Measurements from ENCODE around the gene EGR4.
"Not testable (repeated sequence)": the region's sequence is repeated elsewhere in the genome, so short reads cannot be mapped to it uniquely, and the experiment has no call there.

Gene EGR4

DNA sequence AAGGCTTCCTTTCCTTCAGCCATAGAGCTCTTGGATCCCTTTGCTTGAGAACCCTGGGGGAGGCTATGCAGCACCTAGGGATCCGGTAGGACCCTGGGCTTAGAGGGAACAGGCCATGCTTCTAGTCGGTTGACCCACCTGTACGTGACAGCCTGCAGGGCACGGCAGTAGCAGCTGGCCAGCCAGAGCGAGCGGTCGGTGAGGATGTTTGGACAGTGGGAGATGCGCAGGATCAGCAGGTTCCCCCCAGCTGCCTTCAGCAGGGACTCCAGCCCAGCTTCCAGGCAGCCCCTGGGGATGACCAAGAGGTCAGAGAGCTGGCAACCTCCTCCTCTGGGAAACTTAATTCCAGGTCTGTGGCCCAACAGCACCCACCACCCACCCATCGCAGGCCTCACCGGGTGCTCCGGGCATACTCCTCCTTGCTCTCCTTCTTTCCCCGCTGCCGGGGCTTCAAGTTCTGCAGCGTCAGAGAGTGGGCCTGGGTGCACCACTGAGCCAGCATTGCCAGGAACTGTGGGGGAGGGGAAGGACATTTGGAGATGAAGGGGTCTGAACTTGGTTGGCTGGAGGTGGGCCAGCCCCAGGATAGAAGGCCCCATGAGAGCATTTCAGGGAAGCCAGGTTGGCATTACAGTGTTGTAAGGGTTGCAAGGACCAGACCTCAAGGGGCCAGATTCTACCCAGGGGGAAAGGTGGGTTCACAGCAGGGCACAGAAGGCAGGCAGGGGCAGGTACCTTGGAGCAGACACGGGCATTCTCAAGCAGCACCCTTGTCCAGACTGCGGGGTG, 29.6 kb downstream of the EGR4 start:
- DNase-seq (ENCODE audit: low read depth) = no peak

DNA sequence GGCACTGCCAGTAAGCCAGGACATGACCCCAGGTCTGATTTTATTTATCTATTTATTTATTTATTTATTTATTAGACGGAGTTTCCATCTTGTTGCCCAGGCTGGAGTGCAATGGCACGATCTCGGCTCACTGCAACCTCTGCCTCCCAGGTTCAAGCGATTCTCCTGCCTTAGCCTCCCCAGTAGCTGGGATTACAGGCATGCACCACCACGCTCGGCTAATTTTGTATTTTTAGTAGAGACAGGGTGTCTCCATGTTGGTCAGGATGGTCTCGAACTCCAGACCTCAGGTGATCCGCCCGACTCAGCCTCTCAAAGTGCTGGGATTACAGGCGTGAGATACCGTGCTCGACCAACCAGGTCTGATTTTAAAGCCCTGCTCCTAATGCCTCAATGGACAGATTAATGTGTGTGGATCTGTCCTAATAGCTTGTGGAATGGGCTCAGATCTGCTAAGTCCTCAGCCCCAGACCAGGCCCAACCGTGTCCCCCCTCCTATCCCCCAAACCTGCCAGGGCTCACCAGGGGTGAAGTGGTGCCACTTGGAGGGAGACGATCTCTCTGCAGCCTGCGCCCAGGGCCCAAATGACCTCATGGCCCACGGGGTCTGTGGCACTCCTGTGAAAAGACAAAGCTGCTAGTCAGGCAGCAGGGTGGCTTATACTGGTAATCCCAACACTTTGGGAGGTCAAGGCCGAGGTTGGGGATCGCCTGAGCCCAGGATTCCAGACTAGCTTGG, 30.5 kb downstream of the EGR4 start:
- not testable (repeated sequence) for DNase-seq (ENCODE audit: low read depth)

DNA sequence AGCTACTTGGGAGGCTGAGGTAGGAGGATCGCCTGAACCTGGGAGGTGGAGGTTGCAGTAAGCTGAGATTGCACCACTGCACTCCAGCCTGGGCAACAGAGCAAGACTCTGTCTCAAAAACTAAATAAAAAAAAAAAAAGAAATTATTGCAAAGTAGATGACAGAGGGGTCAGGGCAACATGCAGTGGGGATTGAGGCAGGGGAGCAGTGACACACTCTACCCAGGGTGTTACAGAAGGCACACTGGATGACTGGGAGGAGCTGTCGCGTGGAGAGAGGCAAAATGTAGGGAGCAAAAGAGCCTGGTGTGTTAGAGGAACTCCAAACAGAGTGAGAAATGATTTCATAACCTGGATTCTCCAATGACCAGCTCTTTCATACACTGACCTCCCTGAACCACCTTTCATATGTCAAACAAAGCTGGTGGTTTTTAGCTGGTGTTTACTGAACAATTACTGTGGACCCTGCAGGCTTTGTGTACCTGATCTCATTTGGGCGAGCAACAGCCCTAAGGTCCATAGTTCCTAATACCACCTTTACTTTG, 31.2 kb downstream of the EGR4 start:
- DNase-seq (ENCODE audit: low read depth) = no peak

DNA sequence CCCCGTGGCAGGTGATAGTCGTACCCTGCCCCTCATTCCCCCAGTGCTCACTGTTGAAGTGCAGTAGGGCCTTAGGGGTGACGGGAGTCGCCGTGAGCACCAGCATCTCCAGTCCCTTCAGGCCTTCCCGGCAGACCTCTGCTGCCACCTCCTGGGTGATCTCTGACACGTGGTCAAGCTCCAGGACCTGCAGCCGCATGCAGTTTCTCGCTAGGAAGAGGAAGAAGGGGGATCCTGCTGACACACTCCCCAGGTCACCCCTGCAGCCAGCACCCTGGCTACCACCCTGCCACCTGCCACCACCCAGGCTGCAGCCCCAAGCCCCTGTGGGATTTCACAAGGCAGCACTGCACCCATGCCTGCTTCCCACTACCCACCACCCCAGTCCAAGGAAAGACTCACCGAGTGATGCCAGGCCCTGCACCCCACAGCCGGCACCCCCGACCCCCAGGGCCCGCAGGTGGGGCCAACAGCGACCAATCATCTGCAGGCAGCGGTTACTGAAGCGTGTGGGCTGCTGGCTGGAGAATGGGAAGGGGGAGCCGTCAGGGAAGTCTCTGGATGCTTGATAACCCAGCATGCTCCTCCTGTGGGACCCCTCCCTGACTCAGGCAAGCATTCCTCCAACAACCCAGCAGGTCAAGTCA, 32.9 kb downstream of the EGR4 start:
- no peak for DNase-seq (ENCODE audit: low read depth)

DNA sequence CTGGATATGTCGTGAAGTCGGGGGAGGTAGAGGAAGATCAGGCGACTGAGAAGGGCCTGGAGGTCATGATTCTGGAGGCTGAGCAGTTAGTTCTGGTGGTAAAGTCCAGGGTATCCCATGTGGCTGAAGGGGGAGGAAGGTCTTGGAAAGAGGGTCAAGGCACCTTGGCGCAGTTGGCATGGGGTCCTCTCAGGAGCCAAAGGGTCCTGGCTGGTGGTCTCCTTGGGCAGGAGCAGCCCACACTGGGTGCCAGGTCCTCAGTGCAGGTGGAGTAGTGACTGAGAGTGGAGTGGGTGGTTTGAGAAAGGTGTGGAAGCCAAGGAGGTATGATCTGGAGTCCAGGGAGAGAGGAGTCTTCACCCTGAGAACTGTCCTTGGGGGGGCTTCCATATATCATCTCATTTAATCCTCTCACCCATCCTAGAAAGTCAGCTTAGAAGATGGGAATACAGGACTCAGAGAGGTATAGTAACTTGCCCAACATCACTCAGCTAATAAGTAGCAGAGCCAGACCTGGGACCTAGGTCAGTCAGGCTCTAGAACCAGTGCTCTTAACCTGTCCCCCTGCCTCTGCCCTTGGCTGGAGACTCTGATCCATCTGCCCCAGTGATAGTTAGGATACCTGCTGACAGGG, 33.5 kb downstream of the EGR4 start:
- no peak for DNase-seq (ENCODE audit: low read depth)

DNA sequence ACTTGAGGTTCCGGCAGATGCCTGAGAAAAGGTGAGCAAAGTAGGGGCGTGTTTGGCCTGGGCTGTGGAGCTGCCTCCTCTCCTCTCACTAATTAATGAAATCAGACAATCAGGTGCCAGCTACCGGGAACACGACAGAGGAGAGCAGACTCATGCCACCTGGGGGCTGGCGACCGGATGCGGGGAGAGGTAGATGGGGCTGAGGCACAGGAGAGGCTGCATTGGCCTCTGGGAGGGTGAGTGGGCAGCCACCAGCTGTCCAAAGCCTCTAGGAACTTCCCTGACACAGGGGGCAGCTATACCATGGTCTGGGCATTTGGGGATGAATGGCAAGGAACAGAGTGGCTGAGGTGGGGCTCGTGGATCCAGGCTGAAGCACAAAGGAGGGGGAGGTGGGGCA, 34.1 kb downstream of the EGR4 start:
- DNase-seq (ENCODE audit: low read depth) = no peak

DNA sequence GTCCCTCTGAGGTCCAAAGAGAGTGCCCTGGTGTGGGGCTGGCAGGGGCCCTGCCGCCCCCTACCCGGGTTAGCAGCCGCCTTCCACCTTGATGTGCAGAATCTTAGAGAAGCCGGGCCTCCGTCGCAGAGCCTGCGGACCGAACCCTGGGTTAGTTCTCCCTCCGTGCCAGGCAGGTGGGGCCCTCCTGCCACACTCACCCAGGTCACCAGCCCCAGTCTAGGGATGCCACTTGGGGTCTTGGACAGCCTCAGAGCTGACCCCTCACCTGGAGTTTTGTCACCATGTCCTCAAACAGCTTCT, 34.5 kb downstream of the EGR4 start:
- DNase-seq (ENCODE audit: low read depth) = no peak

DNA sequence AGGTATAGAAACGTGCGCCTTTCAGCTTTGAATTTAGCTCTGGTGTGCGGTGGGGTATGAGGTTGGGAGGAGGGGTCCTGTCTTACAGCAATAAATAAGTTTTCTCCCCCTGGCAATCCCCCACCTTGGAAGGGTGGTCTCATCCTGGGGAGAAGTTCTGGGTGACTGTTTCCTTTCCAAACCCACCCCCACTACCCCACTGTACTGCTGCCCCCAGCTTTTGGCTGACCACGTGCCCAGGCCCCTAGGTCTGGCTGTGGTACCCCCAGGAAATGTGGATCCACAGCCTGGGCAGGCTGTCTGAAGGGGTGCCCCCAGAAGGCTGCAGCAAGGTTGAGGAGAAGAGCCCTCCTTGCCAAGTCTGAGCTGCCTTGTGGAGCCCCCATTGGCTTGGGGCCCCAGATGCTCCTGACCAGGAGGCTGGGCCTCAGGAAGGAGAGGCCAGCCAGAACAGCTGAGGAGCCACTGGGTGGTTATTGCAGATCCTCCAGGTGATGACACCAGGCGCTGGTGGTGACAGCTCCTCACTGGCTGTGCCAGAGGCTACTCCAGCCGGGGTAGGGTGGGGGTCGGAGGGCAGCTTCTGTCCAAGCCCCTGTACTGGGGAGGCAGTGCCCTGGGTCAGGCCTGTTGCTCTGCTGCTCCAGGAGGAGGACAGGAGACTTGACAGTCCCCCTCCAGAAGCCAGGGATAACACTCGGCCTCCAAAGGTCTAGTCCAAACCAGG, 35.0 kb downstream of the EGR4 start:
- no peak for DNase-seq (ENCODE audit: low read depth)

DNA sequence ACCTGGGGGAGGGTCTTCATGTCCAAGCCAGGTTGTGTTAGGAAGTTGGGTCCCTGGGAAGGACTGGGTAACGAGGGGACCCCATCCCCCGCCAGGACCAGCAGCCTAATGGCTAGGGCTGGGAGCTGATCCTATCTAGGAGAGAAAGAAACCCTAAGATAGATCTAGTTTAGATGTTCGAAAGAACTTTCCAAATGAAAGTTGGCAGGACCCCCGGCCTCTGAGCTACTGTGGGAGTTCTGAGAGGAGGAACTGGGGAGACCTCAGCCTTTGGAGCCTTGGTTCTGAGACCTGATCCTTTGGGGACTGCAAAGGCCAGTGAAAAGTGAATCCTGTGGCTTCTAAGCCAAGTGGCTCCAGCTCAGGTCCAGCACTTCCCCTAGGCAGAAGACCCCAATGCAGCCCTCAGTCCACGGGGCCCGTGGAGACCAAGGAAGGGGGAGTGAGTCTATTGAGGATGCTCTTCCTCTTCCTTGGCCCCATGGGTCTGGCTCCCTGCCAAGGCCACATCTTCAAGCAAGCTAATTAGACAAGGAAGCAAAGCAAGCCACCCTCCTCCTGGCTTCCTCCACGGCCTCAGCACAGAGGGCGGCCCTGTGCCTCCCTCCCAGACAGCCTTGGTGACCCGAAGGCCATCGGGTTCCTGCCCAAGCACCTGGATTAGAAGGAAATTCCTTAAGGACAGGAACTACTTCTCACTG, 35.8 kb downstream of the EGR4 start:
- no peak for DNase-seq (ENCODE audit: low read depth)

DNA sequence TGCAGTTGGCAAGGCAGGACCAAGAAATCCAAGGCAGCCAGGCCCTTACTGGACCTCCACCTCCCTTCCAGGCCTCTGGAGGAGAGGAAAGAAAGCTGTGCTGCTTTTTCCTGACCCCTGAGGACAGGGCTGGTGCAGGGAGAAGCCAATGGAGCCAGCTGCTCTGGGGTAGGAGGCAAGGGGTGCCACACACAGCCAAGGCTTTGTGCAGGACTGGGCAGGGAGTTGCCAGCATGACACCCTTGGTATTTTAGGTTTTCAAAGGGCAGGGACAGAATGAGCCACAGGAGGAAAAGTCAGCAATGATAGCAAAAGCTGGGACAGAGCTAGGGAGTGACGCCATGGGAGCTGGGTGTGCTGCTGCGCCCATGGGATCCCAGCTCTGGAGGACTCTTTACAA, 36.3 kb downstream of the EGR4 start:
- DNase-seq (ENCODE audit: low read depth) = no peak

DNA sequence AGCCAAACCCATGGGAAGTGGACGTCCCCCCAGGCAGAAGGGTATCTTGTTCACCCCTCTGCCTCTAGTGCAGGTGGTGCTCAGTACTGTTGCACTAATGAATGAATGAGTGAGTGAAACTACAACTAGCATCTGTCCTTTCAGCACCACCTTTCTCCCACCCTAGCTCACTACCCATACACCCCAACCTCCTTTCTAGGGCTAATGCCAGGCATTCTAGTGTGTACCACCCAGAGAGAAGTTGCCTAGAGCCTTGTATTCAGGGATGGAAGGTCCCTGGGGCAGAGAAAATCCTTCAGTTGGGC, 36.8 kb downstream of the EGR4 start:
- no peak for DNase-seq (ENCODE audit: low read depth)

DNA sequence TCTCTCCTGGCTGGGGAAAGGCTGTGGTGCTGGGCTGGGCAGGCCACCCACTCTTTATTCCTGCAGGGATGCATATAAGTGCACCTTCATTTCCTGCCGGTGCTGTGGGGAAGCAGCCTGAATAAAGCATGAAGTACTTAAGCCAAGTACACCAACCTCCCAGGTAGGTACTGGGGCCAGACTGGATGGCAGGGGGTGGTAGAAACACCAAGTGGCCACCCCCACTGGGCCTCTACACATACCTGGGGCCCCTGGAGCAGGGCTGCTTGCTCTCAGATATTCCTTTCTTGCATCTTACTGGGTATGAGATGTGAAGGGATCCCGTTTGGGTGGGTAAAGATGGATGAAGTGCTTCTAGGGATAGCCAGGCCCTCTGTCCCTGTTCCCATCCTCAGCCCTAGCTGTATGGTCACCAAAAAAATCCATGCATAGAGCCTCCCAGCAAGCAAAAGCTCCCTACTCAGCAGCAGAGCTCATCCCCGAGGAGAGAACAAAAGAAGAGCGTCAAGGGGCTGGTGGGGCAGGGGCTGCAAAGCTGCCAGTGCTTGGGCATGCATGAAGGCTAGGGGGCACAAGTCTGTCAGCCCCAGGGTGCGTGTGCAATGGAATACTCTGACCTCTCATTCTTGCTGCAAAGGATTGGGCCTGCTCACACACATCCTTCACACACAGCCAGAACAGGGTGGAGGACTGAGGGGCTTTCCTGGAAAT, 37.3 kb downstream of the EGR4 start:
- DNase-seq (ENCODE audit: low read depth) = no peak

DNA sequence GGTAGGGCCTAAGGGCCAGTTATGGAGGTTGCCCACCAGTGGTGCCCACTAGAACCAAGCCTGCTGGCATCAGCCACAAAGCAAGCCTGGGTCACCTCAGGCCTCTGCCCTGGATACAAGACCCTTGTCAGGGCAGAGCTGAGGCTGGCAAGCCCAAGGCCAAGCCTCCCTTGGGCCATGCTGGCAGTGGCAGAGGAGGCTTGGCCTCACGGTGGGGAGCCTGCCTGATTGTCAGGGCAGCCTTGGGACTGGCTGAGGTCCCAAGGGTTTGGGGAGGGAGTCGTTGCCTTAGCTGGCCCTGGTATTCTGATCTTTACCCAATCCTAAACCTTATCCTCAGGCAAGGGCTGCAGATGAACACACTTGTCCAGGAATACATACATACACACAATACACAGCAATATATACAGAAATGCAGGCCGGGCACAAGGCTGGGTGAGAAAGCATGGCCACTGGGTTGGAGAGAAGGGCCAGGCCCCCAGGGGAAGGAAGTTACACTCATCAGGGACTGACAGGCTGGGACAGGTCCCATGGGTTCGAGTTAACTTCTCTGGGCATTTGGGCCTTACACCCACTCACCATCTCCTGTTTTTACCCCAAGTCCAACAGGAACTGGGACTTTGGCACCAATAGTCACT, 38.2 kb downstream of the EGR4 start:
- no peak for DNase-seq (ENCODE audit: low read depth)

DNA sequence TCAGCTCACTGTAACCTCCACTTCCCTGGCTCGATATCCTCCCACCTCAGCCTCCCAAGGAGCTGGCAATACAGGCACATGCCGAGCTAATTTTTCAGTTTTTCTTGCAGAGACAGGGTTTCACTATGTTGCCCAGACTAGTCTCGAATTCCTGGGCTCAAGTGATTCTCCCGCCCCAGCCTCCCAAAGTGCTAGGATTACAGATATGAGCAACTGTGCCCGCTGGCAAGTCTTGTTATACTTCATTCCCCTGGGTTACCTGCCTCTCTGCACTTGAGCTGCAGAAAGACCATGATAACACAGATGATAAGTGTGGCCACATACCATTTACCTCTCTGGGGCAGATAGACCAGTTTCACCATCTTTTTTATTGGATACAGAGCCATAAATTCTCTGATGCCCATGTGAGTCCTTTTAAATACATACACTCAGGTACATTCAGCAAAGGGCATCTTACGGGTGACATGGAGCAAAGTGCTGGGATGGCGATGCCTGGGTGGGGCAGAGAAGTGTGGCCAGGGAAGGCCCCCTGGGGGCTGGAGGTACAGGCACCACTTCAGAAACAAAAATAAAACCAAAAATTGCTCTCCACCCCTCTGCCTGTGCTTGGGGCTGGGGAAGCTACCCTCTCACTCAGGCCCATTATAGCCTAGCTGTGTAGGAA, 38.9 kb downstream of the EGR4 start:
- no peak for DNase-seq (ENCODE audit: low read depth)

DNA sequence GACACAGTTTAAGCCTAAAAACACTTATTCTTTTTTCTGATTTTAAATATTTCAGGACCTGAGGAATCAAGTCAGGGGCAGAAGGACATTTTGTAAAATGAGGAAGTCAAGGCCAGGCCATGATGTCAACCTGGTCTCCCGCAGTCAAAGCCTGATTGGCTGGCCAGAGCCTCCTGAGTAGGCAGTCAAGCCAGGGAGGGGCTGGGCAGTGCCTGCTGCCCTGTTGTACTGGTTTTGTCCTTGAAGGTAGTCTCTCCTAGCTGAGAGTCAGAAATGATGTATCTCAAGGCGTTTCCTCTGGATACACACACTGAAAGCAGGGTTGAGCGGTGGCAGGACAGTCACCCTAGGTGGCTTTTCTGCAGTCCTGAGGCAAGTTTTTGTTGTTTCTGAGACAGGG, 39.4 kb downstream of the EGR4 start:
- no peak for DNase-seq (ENCODE audit: low read depth)

DNA sequence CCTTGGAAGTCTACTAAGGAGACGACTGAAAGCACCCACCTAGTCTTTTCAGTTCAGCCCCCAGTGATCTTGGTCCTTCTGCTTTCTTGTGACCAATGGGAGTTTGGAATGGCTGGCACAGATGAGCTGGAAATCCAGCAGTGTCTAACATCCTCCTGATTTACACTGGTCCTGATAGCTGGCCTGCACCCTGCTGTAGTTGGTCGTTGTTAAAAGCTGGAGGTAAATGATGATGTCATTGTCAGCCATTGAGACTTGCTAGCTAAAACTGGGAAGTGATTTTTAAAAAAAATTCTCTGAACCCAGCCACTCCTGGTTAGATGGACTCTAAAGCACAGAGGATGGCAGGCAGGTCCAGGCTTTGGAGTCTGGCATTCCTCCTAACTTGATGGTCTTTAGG, 39.9 kb downstream of the EGR4 start:
- no peak for DNase-seq (ENCODE audit: low read depth)

DNA sequence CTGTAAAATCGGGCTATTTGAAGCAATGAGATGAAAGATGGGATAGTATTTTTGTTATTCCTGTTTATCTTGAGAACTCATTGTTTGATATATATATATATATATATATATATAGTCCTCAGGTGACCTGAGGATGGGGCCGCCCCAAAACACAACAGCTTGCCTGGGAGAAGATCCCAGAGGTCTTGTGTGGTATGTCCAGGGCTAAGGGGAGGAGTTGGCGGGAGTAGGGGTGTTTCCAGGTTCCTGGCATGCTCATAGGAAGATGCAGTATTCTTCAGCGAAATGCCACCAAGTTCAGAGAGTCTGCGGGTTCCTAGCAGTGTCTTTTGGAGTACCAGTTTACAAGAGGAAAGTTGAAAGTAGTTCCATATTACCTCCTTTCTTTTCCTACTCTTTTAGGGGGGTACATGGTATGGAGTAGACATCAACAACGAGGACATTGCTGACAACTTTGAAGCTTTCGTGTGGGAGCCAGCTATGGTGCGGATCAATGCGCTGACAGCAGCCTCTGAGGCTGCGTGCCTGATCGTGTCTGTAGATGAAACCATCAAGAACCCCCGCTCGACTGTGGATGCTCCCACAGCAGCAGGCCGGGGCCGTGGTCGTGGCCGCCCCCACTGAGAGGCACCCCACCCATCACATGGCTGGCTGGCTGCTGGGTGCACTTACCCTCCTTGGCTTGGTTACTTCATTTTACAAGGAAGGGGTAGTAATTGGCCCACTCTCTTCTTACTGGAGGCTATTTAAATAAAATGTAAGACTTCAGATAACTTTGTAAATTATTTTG, 40.9 kb downstream of the EGR4 start:
- DNase-seq (ENCODE audit: low read depth) = no peak

DNA sequence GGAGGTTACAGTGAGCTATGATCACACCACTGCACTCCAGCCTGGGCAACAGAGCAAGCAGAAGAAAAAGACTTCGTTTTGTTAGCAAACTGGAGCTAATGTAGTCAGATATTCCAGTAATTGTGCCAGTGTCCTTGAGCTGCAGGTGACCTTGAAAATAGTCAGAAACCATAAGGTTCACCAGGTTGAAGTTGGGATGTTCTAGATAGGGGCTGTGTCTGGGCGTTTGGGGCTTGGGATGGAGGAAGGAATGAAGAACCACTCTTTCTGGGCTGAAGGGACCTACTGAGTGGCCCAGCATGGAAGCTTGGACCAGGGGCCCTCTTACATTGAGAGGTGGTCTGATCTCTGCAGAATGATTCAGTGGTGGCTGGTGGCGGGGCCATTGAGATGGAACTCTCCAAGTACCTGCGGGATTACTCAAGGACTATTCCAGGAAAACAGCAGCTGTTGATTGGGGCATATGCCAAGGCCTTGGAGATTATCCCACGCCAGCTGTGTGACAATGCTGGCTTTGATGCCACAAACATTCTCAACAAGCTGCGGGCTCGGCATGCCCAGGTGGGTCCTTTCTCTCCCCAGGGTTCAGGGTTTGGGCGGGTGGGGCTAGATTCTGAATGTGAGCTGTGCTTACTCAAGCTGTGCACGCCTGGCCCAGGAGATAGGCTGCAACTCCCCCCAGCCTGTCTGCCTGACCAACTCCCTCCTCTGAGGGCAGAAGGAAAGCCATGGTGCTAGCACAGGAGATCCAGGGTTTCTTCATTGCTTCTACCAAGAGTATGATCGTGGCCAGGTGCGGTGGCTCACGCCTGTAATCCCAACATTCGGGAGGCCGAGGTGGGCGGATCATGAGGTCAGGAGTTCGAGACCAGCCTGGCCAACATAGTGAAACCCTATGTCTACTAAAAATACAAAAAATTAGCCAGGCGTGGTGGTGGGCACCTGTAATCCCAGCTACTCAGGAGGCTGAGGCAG, 42.2 kb downstream of the EGR4 start:
- no peak for DNase-seq (ENCODE audit: low read depth)

Measured in T-helper 22 cell (primary cell).